GM21528 (cell line): Measurements from ENCODE around the gene SIK2.
"Not testable (repeated sequence)": the region's sequence is repeated elsewhere in the genome, so short reads cannot be mapped to it uniquely, and the experiment has no call there.

Experiments
- ATAC-seq: cut with Tn5 transposase; IDR thresholded peaks from one replicate; pipeline ENCODE4 v1.9.1; 2021; ENCODE audit warnings: mild to moderate bottlenecking, moderate library complexity; ENCODE audit not compliant: unreplicated experiment, low FRiP score

Gene SIK2

GRCh38 chr11:111651336-111651735, 49.1 kb downstream of the SIK2 start:
- not testable (repeated sequence) for ATAC-seq

DNA sequence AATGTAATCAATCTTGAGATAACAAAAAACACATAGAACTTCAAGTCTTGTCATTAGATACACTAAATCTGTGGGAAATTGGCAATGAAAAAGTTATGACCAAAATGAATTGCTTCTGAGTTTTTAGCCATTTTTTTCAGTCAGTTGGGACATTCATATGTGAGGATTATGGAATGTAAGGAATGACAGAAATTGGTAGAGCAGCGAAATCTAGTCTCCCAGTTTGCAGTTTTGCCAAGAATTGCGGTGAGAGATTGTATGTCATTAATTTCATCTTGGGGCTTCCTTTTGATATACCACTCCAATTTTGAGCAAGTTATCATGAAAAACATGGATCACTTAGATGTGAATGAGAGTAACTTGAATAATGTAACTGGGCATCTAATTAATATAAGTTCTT, 49.9 kb downstream of the SIK2 start:
- no peak for ATAC-seq

DNA sequence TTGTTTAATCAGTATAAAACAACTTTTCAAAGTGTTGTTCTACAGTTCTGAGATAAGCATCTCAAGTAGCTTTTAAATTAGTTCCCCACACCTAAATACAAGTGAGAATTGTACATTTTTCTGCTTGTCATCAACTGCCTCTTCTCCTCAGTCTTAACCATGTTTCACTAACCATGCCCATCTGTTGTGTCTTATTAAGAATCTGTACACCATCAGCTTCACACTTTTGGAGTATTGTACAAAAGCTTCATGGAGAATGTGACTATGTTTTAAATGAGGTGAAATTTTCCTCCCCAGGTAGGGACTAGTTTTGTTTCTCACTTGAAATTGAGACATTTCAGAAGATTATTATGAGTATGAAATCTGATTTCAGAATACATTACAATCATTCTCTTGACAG, 52.4 kb downstream of the SIK2 start:
- no peak for ATAC-seq

DNA sequence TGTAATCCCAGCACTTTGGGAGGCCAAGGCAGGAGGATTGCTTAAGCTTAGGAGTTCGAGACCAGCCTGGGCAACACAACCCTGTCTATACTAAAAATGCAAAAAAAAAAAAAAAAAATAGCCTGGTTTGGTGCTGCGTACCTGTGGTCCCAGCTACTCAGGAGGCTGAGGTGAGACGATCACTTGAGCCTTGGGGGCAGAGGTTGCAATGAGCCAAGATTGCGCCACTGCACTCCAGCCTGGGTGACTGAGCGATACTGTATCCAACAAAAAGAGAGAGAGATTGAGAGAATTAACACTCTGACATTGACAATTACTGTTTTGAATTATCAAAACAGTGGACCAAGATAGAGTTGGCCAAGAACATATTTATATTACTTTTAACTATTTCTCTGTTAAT, 53.7 kb downstream of the SIK2 start:
- ATAC-seq = no peak

GRCh38 chr11:111657905-111658304, 55.7 kb downstream of the SIK2 start:
- ATAC-seq = not testable (repeated sequence)

DNA sequence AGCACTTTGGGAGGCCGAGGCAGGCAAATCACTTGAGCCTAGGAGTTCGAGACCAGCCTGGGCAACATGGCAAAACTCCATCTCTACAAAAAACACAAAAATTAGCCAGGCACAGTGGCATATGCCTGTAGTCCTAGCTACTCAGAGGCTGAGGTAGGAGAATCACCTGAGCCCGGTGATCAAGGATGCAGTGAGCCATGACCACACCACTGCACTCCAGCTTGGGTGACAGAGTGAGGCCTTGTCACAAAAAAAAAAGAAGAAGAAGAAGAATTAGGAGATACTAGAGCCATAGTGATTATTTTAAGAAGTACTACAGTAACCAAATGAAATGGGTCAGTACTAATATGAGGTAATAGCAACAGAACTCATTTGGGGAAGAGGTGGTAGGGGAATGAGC, 56.2 kb downstream of the SIK2 start:
- ATAC-seq = not testable (repeated sequence)

- no peak for ATAC-seq
Measured at GRCh38 chr11:111659201-111660115, 57.2 kb downstream of the SIK2 start.

GRCh38 chr11:111660822-111661221, 58.6 kb downstream of the SIK2 start:
- no peak for ATAC-seq

- no peak for ATAC-seq
Measured at GRCh38 chr11:111663820-111664219, 61.6 kb downstream of the SIK2 start.

DNA sequence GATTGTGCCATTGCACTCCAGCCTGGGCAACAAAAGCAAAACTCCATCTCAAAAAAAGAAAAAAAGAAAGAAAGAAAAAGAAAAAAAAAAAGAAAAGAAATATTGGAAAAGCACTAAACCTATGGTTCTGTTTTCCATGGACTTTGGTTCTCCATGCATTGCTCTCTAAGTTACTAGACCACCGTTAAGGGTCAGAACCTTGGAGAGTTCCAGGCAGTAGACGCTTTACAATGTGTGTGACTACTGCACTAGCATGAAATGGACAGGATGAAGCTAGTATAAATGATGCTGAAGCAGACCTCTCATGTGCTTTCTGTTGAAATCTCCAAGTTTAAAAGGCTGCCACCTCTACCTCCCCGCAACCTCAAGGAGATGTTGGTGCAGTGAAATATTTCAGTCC, 63.5 kb downstream of the SIK2 start:
- ATAC-seq = no peak

- ATAC-seq = no peak
Measured at GRCh38 chr11:111668980-111669379, 66.7 kb downstream of the SIK2 start.

GRCh38 chr11:111671383-111671782, 69.1 kb downstream of the SIK2 start:
- ATAC-seq = no peak

- ATAC-seq = no peak
Measured at GRCh38 chr11:111672949-111673348, 70.7 kb downstream of the SIK2 start.

DNA sequence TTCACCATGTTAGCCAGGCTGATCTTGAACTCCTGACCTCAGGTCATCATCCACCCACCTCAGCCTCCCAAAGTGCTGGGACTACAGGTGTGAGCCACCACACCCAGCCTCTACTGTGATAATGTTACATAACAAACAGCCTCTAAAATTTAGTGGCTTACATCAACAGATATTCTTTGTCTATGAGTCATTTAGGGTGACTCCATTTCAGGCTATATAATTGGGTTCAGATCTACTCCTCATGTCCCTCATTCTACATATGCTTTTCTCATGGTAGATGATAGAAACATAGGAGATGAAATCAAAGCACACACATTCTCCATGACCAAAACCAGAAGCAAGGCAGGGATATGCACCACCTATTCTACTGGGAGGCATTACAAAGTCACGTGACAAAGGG, 72.7 kb downstream of the SIK2 start:
- ATAC-seq = no peak

GRCh38 chr11:111675891-111676290, 73.6 kb downstream of the SIK2 start:
- no peak for ATAC-seq

DNA sequence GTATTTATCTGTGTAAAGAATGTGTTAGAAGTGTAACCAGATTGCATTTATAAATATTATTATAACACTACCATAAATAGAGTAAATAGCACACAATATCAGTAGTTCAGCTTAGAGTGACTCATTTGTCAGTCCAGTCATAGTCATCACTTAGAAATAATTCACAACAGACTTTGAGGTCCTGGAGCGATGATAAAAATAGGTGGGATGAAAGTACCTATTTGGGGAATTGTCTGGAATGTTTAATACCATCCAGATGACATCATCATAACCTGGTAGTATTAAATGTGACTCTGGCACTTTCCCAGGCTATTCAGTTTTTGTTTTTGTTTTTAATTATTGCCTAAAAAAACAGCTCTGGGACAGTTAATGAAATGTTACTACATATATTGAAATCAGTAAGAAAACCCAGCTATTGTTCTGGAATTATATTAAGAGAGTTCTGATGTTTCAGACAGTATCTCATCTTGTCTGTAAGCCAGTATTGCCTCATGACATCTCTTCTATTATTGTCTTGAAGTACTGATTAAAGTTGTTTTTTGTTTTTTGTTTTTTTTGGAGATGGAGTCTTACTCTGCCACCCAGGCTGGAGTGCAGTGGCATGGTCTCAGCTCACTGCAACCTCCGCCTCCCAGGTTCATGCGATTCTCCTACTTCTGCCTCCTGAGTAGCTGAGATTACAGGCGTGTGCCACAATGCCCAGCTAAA, 74.8 kb downstream of the SIK2 start:
- ATAC-seq = no peak

DNA sequence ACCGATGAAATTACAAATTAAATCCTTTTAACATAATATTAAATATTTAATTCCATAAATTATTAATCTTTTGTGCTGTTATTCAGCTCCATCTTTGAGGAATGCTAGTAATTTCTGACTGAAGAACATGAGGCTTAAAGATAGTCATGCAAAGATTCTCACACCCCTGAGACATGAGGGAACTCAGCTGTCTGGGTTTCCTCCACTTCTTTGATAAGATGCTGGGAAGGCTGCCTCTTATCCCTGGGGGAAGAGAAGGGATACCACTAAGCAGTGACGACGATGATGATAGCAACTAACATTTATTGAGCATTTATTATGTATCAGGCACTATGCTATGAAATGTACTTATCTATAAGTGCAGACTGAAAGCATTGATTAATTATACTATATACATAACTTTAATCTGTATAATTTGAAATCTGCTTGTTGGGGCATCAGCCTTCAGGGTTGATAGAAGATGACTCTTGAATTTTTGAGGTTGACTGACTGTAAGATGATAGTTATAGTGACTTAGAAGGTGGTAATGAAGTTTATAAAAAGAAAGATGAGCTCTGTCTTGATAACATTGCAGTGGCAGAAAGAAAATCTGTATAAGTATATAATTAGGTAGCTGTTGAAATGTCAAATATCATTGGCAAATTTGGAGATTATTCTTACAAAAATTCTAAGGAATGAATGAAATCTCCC, 78.4 kb downstream of the SIK2 start:
- ATAC-seq = no peak

- no peak for ATAC-seq
Measured at GRCh38 chr11:111683806-111684205, 81.6 kb downstream of the SIK2 start.

- no peak for ATAC-seq
Measured at GRCh38 chr11:111684251-111684650, 82.0 kb downstream of the SIK2 start.

- no peak for ATAC-seq
Measured at GRCh38 chr11:111688013-111688412, 85.8 kb downstream of the SIK2 start.

GRCh38 chr11:111691176-111691575, 88.9 kb downstream of the SIK2 start:
- no peak for ATAC-seq
